SK-N-SH (cell line): ENCODE measurements around the gene AFAP1. TPM values are rescaled to one million over a fixed set of nuclear protein-coding genes. Genes with fewer than 3 reads are reported as not detected.

Source experiments
- CTCF ChIA-PET: fragments of 300-600, 350-600 bp; formaldehyde crosslinking; extraction: SDS; loops from one replicate; lab custom pipeline; 2021; lab: Yijun Ruan, JAX
- POLR2A ChIA-PET: fragments of 350-600 bp; sonication (Branson Sonifier 250); formaldehyde crosslinking; extraction: SDS; loops from one replicate; lab custom pipeline; 2020; ENCODE audit warnings: antibody characterized with exemption, inconsistent platforms; lab: Yijun Ruan, JAX
- DNase-seq: peaks from one replicate; pipeline ENCODE4 v3.0.0; 2012
- H2AFZ ChIP-seq: fragments of 200-600 bp; sonication (generic); 2 replicates; pipeline ENCODE4 v1.8.1; 2016; ENCODE audit warnings: antibody characterized with exemption, mild to moderate bottlenecking, low read depth
- H3F3A ChIP-seq: fragments of 200-600 bp; sonication (generic); replicated peaks from 2 replicates; pipeline ENCODE3; 2016; ENCODE audit warnings: antibody characterized with exemption, mild to moderate bottlenecking; ENCODE audit not compliant: insufficient read depth
- H3K27ac ChIP-seq, 2 experiments: fragments of 200-500 bp in 1 of 2; fragments of 200-600 bp in 1 of 2; sonication (Bioruptor generic) in 1 of 2; sonication (generic), shearing (Covaris generic) in 1 of 2; 2 replicates each; pipeline versions ENCODE4 v1.5.1 to v1.6.1; 2014 to 2016; ENCODE audit warnings: low read depth in 2 of 2, inconsistent platforms in 1 of 2, low read length in 1 of 2, mild to moderate bottlenecking in 1 of 2, mixed read lengths in 1 of 2
- H3K27me3 ChIP-seq: fragments of 200-600 bp; sonication (generic), shearing (Covaris generic); 2 replicates; pipeline ENCODE4 v1.6.1; 2016; ENCODE audit warnings: mixed run types; ENCODE audit not compliant: insufficient read depth
- H3K36me3 ChIP-seq, 2 experiments: fragments of 200-500 bp in 1 of 2; fragments of 200-600 bp in 1 of 2; sonication (Bioruptor generic) in 1 of 2; sonication (generic) in 1 of 2; replicated peaks in 1 of 2; 2 replicates each; pipeline versions ENCODE3 to v1.5.1; 2014 to 2016; ENCODE audit warnings: low read length in 1 of 2, mild to moderate bottlenecking in 1 of 2; ENCODE audit not compliant: insufficient read depth in 2 of 2, control insufficient read depth in 1 of 2
- H3K4me1 ChIP-seq, 2 experiments: fragments of 200-500 bp in 1 of 2; fragments of 200-600 bp in 1 of 2; sonication (Bioruptor generic) in 1 of 2; sonication (generic), shearing (Covaris generic) in 1 of 2; 2 replicates each; pipeline versions ENCODE4 v1.5.1 to v1.6.1; 2014 to 2016; ENCODE audit warnings: low read depth in 1 of 2, low read length in 1 of 2, mixed run types in 1 of 2; ENCODE audit not compliant: insufficient read depth in 2 of 2, control insufficient read depth in 1 of 2
- H3K4me2 ChIP-seq: fragments of 200-600 bp; sonication (generic), shearing (Covaris generic); 2 replicates; pipeline ENCODE4 v1.6.1; 2017; ENCODE audit warnings: mixed run types
- H3K4me3 ChIP-seq, 2 experiments: fragments of 200-500 bp in 1 of 2; fragments of 200-600 bp in 1 of 2; sonication (Bioruptor generic) in 1 of 2; sonication (generic), shearing (Covaris generic) in 1 of 2; 2 replicates each; pipeline versions ENCODE4 v1.5.1 to v1.8.1; 2014 to 2016; ENCODE audit warnings: low read depth in 2 of 2, inconsistent platforms in 1 of 2, low read length in 1 of 2, mild to moderate bottlenecking in 1 of 2, mixed read lengths in 1 of 2, moderate library complexity in 1 of 2
- H3K79me2 ChIP-seq: fragments of 200-600 bp; sonication (generic); 2 replicates; pipeline ENCODE4 v1.8.1; 2017; ENCODE audit warnings: mild to moderate bottlenecking; ENCODE audit not compliant: insufficient read depth
- H3K9ac ChIP-seq: fragments of 200-600 bp; sonication (generic); 2 replicates; pipeline ENCODE4 v1.6.1; 2017; ENCODE audit warnings: mixed run types
- H3K9me2 ChIP-seq: fragments of 200-600 bp; sonication (generic); 2 replicates; pipeline ENCODE4 v1.6.1; 2017; ENCODE audit warnings: mixed run types
- H3K9me3 ChIP-seq: fragments of 200-600 bp; sonication (generic); 2 replicates; pipeline ENCODE4 v1.6.1; 2017; ENCODE audit warnings: mixed run types, mild to moderate bottlenecking, moderate library complexity
- H4K20me1 ChIP-seq: fragments of 200-600 bp; sonication (generic); 2 replicates; pipeline ENCODE4 v1.6.1; 2017; ENCODE audit warnings: mild to moderate bottlenecking, mixed run types; ENCODE audit not compliant: insufficient read depth
- CHD2 ChIP-seq: fragments of 150-350 bp; IDR thresholded peaks from 2 replicates; pipeline ENCODE4 v1.6.1; 2018; ENCODE audit warnings: low read length; ENCODE audit not compliant: partially characterized antibody
- ELF1 ChIP-seq: IDR thresholded peaks from 2 replicates; pipeline ENCODE4 v1.4.0; 2012
- FOSL2 ChIP-seq: IDR thresholded peaks from 2 replicates; pipeline ENCODE4 v1.4.0; 2012; ENCODE audit warnings: low read depth, mild to moderate bottlenecking, moderate library complexity, borderline replicate concordance
- FOXJ3 ChIP-seq: sonication (generic); formaldehyde crosslinking; IDR thresholded peaks from 2 replicates; pipeline ENCODE4 v1.5.1; 2020; ENCODE audit warnings: mild to moderate bottlenecking, missing genetic modification reagents
- FOXM1 ChIP-seq: IDR thresholded peaks from 2 replicates; pipeline ENCODE4 v1.4.0; 2012; ENCODE audit warnings: low read depth, mild to moderate bottlenecking
- GABPA ChIP-seq: IDR thresholded peaks from 2 replicates; pipeline ENCODE4 v1.4.0; 2012; ENCODE audit warnings: low read depth, mild to moderate bottlenecking
- GATA2 ChIP-seq: sonication (generic); formaldehyde crosslinking; IDR thresholded peaks from 2 replicates; pipeline ENCODE4 v1.5.0; 2020; ENCODE audit warnings: mild to moderate bottlenecking, missing genetic modification reagents
- MXI1 ChIP-seq: IDR thresholded peaks from 2 replicates; pipeline ENCODE4 v1.6.1; 2012; ENCODE audit warnings: mild to moderate bottlenecking, low read depth, low read length, improper control_type of control experiment
- RAD21 ChIP-seq: IDR thresholded peaks from 2 replicates; pipeline ENCODE4 v1.6.1; 2012; ENCODE audit warnings: mild to moderate bottlenecking, low read length
- RCOR1 ChIP-seq: fragments of 150-350 bp; IDR thresholded peaks from 2 replicates; pipeline ENCODE4 v1.6.1; 2017; ENCODE audit warnings: antibody characterized with exemption, low read length
- RXRA ChIP-seq: IDR thresholded peaks from 2 replicates; pipeline ENCODE4 v1.4.0; 2012; ENCODE audit warnings: low read depth, mild to moderate bottlenecking, borderline replicate concordance
- SIN3A ChIP-seq: IDR thresholded peaks from 2 replicates; pipeline ENCODE4 v1.6.1; 2012; ENCODE audit warnings: low read depth, mild to moderate bottlenecking, low read length, moderate library complexity, borderline replicate concordance
- TCF12 ChIP-seq: IDR thresholded peaks from 2 replicates; pipeline ENCODE4 v1.4.0; 2012
- USF2 ChIP-seq: fragments of 150-350 bp; IDR thresholded peaks from 2 replicates; pipeline ENCODE4 v1.6.1; 2017; ENCODE audit warnings: antibody characterized with exemption, low read length, low read depth, borderline replicate concordance
- YY1 ChIP-seq: IDR thresholded peaks from 2 replicates; pipeline ENCODE4 v1.4.0; 2012; ENCODE audit warnings: low read depth, mild to moderate bottlenecking
- ZBTB33 ChIP-seq: IDR thresholded peaks from 2 replicates; pipeline ENCODE4 v1.4.0; 2012; ENCODE audit warnings: low read depth, borderline replicate concordance
- WGBS: methylation state at CpG from one replicate; pipeline ENCODE4 v1.1.6; 2017; ENCODE audit warnings: low lambda C conversion rate; 5-methylcytosine and 5-hydroxymethylcytosine counted together
- polyA plus RNA-seq, 3 experiments: library from polyadenylated mRNA; depleted of rRNA; stranded (reverse); fragments of >200 nt; gene quantifications; 2 replicates each; pipeline ENCODE4 v1.2.3, GENCODE V29; 2012
- TF ChIP-seq, protein P1 (sequence below): IDR thresholded peaks from 2 replicates; pipeline ENCODE4 v1.6.1; 2012; ENCODE audit warnings: mild to moderate bottlenecking, low read depth, low read length, moderate library complexity
- TF ChIP-seq, protein P2 (sequence below): IDR thresholded peaks from 2 replicates; pipeline ENCODE4 v1.4.0; 2012; ENCODE audit warnings: low read depth
- TF ChIP-seq, protein P3 (sequence below): fragments of 200-600 bp; sonication (generic); IDR thresholded peaks from 2 replicates; pipeline ENCODE4 v1.6.1; 2017; ENCODE audit warnings: antibody characterized with exemption, mild to moderate bottlenecking, moderate library complexity
- TF ChIP-seq, protein P4 (sequence below): IDR thresholded peaks from 2 replicates; pipeline ENCODE4; 2012

Gene AFAP1
- polyA plus RNA-seq, 1 of the 3 experiments (the other 2 are of a cell fraction), result 67.9 TPM

GRCh38 chr4:7828011-7828720 lies 111.5 kb downstream of the AFAP1 start (continued):
- TF ChIP-seq, protein P1, sequence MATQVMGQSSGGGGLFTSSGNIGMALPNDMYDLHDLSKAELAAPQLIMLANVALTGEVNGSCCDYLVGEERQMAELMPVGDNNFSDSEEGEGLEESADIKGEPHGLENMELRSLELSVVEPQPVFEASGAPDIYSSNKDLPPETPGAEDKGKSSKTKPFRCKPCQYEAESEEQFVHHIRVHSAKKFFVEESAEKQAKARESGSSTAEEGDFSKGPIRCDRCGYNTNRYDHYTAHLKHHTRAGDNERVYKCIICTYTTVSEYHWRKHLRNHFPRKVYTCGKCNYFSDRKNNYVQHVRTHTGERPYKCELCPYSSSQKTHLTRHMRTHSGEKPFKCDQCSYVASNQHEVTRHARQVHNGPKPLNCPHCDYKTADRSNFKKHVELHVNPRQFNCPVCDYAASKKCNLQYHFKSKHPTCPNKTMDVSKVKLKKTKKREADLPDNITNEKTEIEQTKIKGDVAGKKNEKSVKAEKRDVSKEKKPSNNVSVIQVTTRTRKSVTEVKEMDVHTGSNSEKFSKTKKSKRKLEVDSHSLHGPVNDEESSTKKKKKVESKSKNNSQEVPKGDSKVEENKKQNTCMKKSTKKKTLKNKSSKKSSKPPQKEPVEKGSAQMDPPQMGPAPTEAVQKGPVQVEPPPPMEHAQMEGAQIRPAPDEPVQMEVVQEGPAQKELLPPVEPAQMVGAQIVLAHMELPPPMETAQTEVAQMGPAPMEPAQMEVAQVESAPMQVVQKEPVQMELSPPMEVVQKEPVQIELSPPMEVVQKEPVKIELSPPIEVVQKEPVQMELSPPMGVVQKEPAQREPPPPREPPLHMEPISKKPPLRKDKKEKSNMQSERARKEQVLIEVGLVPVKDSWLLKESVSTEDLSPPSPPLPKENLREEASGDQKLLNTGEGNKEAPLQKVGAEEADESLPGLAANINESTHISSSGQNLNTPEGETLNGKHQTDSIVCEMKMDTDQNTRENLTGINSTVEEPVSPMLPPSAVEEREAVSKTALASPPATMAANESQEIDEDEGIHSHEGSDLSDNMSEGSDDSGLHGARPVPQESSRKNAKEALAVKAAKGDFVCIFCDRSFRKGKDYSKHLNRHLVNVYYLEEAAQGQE, result peak; percentile 66; the same call in 1 of the 2 replicates
- TF ChIP-seq YY1, result no peak; the same call in 1 of the 2 replicates
- no peak for TF ChIP-seq RAD21
- TF ChIP-seq GATA2 (CRISPR knock-in tag), result no peak
- TF ChIP-seq, protein P2, sequence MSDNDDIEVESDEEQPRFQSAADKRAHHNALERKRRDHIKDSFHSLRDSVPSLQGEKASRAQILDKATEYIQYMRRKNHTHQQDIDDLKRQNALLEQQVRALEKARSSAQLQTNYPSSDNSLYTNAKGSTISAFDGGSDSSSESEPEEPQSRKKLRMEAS, result peak; percentile 97
- peak; percentile 59; the same call in 1 of the 2 replicates for TF ChIP-seq ELF1
- no peak for TF ChIP-seq GABPA
- no peak for TF ChIP-seq FOXJ3
- no peak for TF ChIP-seq FOXM1

DNA sequence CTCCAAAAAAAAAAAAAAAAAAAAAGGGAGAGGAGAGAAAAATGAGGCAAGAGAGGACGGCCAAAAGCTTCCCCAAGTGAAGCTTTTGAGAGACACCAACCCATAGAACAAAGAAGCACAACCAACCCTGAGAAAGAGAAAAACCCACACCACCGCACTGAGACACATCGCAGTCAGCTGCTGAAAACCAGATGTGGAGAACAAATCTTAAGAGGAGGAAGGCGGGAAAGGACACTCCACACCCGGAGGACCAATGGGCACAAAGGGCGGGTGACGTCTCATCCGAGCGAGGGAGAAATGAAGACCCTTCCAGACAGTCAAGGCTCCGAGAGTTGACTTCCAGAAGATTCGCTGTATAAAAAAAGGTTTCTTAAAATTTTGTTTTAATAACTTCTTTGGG lies 112.1 kb downstream of the AFAP1 start:
- ChIA-PET POLR2A (no interaction called here), CTCF (interaction anchor here (1.1 to 17.8 kb wide), 3 partner anchors 17 to 50 kb away, joined by 4 to 228 read pairs (median 6); no protein-coding TSS in a partner anchor)
- Histone ChIP-seq H3K9me2 (no peaks in the 10 kb centered on the region), H2AFZ (no peak overlapping the region), H4K20me1 (no peaks in the 10 kb centered on the region), H3K9me3 (no peaks in the 10 kb centered on the region), H3K4me3 (no peak overlapping the region), H3K27ac (peak overlapping the region; percentile 80 to 99), H3K79me2 (peaks cover 97% of the 10 kb centered on the region), H3F3A (peaks cover 54% of the 10 kb centered on the region), H3K9ac (peak overlapping the region; percentile 67; the same call in 1 of the 2 replicates), H3K4me2 (peak overlapping the region; percentile 55; the same call in 1 of the 2 replicates), H3K27me3 (no peaks in the 10 kb centered on the region), H3K36me3 (peaks cover 42 to 68% of the 10 kb centered on the region in 2 experiments), H3K4me1 (peaks cover 46 to 68% of the 10 kb centered on the region in 2 experiments)
- TF ChIP-seq RAD21 (no peak), FOSL2 (no peak), YY1 (no peak), RCOR1 (no peak), USF2 (no peak), CHD2 (no peak), TCF12 (no peak), ZBTB33 (no peak), FOXJ3 (no peak), RXRA (no peak), SIN3A (no peak), MXI1 (no peak)
- TF ChIP-seq, protein P3, sequence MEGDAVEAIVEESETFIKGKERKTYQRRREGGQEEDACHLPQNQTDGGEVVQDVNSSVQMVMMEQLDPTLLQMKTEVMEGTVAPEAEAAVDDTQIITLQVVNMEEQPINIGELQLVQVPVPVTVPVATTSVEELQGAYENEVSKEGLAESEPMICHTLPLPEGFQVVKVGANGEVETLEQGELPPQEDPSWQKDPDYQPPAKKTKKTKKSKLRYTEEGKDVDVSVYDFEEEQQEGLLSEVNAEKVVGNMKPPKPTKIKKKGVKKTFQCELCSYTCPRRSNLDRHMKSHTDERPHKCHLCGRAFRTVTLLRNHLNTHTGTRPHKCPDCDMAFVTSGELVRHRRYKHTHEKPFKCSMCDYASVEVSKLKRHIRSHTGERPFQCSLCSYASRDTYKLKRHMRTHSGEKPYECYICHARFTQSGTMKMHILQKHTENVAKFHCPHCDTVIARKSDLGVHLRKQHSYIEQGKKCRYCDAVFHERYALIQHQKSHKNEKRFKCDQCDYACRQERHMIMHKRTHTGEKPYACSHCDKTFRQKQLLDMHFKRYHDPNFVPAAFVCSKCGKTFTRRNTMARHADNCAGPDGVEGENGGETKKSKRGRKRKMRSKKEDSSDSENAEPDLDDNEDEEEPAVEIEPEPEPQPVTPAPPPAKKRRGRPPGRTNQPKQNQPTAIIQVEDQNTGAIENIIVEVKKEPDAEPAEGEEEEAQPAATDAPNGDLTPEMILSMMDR, result no peak
- TF ChIP-seq, protein P4, sequence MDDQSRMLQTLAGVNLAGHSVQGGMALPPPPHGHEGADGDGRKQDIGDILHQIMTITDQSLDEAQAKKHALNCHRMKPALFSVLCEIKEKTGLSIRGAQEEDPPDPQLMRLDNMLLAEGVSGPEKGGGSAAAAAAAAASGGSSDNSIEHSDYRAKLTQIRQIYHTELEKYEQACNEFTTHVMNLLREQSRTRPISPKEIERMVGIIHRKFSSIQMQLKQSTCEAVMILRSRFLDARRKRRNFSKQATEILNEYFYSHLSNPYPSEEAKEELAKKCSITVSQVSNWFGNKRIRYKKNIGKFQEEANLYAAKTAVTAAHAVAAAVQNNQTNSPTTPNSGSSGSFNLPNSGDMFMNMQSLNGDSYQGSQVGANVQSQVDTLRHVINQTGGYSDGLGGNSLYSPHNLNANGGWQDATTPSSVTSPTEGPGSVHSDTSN, result no peak
- TF ChIP-seq, protein P2, result no peak
- DNase-seq, result no peak
- 92% methylated on average over 11 of the region's 11 CpGs for WGBS
